GM18511 (cell line): Measurements from ENCODE around the gene THOC6.

Experiments used
- ATAC-seq: cut with Tn5 transposase; IDR thresholded peaks from one replicate; pipeline ENCODE4 v1.9.1; 2021; ENCODE audit warnings: mild to moderate bottlenecking, moderate library complexity; ENCODE audit not compliant: unreplicated experiment

Gene THOC6

DNA sequence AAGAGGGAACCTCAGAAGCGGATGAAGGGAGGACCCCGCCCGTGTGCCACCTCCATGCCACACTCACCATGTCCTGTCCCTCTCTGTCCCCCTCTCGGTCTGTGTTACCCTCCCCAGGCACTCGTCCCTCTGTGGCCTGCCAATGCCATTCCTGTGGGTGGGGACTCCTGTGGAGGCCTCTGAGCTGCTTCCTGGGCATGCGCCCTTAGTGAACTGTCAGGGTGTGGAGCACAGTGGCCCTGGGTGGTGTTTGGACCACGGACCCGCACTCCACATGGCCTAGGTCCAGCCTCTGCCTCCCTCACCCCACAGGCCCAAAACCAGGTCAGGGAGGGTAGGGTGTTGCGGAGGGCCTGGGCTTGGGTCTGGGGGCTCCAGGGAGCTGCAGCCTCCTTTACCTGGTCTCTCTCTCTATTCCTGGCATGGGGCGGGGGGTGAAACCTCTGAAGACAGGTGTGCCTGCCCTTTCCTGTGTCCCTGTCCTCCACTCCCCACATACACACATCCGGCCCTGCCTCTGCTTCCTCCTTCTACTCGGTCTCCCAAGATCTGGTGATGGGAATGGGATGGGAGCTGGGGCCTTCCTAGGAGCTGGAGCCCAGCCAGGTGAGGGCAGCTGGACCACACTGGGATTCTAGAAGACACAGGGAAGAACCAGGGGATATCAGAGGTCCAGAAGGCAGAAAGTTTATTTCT lies 32.1 kb upstream of the THOC6 start:
- ATAC-seq: no peak

DNA sequence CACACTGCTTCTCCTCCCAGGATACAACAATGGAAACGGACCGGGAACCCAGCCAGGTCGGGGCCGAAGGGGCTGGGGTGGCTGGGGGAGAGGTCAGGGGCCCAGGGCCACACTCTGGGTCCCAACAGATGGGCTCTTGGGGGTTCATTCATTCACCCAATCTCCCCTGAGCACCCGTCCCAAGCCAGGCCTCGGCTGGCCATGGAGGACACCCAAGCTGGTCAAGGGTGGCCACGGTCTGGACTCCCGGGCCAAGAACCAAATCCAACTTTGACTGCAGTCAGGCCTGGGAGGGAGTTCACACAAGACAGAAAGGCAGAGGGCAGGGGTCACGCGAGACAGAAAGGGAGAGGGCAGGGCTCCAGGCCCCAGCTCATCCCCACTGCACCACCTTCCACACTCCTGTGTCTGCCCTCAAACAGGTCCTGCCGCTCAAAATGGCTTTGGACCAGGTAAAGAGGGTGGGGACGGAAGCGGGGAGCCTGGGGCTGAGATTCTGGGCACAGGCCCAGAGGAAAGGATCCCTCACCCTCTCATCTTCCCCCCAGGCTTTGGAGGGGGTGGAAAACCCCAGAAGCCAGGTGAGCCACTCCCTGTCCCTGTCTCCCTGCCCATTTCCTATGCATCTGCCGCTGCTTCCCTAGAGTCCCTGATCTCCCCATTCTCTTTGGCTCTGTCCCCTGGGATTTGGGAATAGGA lies 31.3 kb upstream of the THOC6 start:
- no peak for ATAC-seq

DNA sequence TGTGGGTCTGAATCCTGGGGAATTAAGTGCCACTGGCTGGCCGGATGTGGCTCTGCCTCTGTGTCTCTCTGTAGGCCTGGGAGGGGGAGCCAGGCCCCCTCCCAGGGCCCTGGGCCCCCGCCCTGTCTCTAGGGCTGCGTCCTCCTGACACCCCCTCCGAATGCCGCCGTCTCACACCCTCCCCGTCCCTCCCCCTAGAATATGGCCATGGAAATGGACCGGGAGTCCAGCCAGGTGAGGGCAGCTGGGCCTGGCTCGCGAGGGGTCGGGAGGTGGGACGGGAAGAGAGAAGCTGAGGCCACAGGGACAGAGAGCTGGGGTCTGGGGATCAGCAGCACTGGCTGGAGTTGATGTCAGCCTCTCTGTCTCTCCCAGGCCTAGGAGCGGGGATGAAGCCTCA lies 27.5 kb upstream of the THOC6 start:
- ATAC-seq: no peak

DNA sequence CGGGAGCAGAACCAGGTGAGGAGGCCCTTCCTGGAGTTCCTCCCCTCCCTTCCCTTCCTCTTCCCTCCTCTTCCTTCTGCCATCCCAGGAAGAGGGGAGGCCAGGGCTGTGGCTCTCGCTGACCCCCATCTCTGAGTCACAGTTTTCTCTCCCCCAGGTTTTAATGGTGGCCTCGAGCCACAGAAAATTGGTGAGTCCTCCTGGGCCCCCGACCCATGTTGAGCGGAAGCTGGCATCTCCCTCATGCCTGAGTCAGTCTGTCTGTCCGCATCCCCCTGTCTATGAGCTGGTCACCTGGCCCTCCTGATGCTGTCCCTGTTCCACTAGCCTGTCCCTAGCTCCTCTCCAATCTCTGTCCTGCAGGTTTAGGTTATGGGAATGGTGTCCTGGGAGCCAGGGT lies 23.9 kb upstream of the THOC6 start:
- no peak for ATAC-seq

- ATAC-seq: no peak
Observed at GRCh38 chr16:3000540-3000939, 23.3 kb upstream of the THOC6 start.

- no peak for ATAC-seq
Observed at GRCh38 chr16:3001316-3001715, 22.5 kb upstream of the THOC6 start.

- ATAC-seq: peak; percentile 95
Observed at GRCh38 chr16:3003582-3004270, 20.1 kb upstream of the THOC6 start.

DNA sequence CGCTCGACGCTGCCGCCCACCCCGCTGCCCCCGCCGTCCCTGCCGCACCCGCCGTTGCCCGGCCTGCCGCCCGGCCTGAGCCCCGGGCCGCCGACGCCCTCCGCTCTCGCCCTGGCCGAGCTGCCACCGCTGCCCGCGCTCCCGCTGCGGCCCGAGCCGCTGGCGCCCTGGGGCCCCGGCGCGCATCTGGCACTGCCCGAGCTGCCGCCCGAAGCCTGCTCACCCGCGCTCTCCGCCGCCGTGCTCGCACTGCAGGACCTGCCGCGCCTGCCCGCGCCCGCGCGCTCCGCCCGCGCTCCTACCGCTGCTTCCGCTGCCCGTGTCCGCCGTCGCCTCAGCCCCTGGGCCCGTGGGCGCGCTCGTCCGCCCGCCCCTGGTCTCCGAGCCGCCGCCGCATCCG lies 19.5 kb upstream of the THOC6 start:
- peak; percentile 19 for ATAC-seq

GRCh38 chr16:3004781-3005284 lies 19.0 kb upstream of the THOC6 start:
- ATAC-seq: no peak

- no peak for ATAC-seq
Observed at GRCh38 chr16:3007059-3007956, 16.5 kb upstream of the THOC6 start.

- ATAC-seq: no peak
Observed at GRCh38 chr16:3007957-3008689, 15.7 kb upstream of the THOC6 start.

DNA sequence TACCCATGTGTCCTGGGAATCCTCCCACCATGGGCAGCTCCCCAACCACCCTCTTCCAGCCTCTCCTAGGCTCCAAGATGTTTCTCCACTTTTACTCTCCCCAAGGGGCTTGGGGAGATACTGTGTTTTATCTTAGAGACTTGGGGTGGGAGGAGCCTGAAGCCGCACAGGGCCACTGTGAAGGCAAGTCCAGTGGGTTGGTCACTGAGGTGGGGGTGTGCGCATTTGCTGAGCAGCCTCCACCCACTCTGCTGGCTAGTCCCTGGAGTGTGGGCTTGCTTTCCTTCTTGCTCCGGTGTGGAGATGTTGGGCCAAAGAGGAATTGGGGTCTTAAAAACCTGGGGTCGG lies 15.2 kb upstream of the THOC6 start:
- ATAC-seq: no peak

DNA sequence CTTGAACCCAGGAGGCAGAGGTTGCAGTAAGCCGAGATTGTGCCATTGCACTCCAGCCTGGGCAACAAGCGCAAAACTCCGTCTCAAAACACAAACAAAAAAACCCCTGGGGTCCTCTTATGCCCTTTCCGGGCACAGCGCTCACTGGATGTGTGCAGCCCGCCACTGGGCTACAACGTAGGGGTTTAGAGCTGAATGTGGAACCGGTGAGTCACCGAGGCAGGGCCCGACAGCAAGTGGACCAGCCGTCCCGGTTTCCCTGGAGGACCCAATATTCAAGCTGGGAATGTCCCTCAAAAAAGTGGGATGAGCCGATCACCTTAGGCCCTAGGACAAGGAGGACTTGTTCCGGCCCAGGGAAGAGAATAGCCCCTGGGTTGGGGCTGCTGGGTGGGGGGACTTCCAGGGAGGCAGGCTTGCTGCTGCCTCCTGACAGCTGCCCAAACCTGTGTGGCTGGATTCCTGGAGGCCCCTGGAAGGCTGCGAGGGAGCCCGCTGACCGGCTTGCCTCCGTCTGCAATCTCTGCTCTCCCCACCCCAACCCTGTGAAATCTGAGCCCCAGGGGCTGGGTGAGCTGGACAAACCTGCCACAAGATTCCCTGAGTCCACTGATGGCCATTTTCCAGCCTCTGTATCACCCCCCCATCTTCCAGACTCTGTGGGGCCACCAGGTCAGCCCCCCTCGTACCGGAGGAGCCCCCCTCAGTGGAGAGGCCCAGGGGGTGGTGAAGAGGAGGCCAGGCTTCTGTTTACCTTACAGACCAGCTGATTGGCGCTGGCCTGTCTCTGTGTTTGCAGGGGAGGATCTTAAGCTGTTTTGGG lies 14.1 kb upstream of the THOC6 start:
- ATAC-seq: no peak

GRCh38 chr16:3010510-3010909 lies 13.3 kb upstream of the THOC6 start:
- no peak for ATAC-seq

DNA sequence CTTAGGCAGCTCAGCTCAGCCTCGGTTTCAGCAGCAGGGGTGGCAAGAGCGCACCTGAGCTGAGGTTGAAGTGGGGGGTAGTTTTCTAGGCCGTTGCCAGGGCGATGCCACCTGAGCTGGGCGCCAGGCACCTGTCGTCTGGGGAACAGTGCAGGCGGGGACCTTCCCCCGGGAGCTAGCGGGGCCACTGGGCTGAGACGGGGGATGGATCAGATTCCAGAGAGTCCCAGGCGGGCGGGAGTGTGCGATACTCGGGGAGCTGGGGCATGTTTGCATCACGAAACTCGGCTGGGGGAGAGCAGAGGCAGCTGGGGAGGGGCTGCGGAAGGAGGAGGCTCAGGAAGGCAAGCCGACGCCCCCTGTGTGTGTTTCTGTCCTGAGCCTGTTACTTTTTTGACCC lies 11.6 kb upstream of the THOC6 start:
- no peak for ATAC-seq

DNA sequence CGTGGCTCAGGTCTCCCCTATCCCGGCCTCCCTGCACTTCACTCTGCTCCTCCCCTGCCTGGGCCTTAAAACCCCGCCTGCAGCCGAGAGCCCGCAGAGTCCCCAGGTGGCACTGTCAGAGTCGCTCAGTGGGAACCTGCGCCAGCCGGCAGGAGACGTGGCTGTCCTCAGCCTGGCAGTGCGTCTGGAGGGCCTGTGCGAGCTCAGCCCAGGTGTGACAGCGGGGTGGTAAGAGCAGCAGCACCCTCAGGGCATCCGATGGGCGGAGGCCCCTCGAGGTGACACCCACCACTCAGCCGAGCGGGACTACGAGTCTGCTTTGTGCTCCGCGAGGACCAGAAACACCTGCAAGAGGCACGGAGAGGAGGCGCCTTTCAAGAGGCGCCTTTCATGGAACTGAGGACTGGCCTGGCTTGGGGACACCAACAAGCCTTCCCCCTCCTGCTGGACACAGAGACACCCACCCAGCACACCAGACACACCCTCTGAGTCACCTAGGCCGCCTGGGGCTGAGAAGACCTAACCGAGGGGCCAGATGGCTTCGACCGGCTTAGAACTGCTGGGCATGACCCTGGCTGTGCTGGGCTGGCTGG lies 10.9 kb upstream of the THOC6 start, which contains the start of gene CLDN9:
TSS of gene CLDN9 (plus strand) at position 96 of the 593 bp plus-strand sequence. CDS start at position 536, 440 bp downstream.
- ATAC-seq: no peak

DNA sequence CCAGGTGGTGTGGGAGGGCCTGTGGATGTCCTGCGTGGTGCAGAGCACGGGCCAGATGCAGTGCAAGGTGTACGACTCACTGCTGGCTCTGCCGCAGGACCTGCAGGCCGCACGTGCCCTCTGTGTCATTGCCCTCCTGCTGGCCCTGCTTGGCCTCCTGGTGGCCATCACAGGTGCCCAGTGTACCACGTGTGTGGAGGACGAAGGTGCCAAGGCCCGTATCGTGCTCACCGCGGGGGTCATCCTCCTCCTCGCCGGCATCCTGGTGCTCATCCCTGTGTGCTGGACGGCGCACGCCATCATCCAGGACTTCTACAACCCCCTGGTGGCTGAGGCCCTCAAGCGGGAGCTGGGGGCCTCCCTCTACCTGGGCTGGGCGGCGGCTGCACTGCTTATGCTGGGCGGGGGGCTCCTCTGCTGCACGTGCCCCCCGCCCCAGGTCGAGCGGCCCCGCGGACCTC lies 10.3 kb upstream of the THOC6 start:
- no peak for ATAC-seq

GRCh38 chr16:3013998-3014690 lies 9.7 kb upstream of the THOC6 start:
- ATAC-seq: no peak
